SKM-1 treated with dmso at 0.1 percent for 144 hours (cell line): ENCODE data around the gene TMEM179B.
"Not testable (repeated sequence)": the region's sequence is repeated elsewhere in the genome, so short reads cannot be mapped to it uniquely, and the experiment has no call there.

Experiments
- DNase-seq: peaks from one replicate; lab custom pipeline; 2025; ENCODE audit not compliant: unreplicated experiment; lab: John Stamatoyannopoulos, UW

TMEM179B gene

DNA sequence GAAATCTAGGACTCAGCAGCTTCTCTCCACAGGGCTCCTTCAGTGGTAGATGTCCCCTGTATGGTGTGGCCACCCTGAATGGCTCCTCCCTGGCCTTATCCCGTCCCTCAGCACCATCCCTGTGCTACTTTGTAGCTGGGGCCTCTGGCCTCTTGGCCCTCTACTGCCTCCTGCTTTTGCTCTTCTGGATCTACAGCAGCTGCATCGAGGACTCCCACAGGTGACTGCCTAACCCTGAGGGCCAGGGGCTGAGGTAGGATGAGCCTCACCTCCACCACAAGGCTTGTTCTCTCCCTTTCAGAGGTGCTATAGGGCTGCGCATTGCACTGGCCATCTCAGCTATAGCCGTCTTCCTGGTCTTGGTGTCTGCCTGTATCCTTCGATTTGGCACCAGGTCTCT lies 1.8 kb downstream of the TMEM179B start:
- DNase-seq: no peak

DNA sequence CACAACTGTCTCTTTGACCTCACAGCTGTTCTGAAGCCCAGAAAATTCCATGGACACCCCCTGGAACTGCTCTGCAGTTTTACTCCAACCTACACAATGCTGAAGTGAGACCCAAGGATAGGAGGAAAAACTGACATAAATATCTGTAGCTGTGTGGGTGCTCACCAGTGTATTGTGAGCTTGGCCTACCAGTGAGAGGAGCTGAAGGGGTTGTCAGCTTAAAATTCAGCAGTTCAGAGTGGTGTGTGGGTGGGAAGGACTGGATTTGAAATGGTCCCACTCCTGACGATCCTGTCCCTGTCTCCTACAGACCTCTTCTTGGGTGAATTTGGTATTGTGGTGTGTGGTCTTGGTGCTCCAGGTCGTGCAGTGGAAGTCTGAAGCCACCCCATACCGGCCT lies 2.4 kb downstream of the TMEM179B start:
- no peak for DNase-seq

DNA sequence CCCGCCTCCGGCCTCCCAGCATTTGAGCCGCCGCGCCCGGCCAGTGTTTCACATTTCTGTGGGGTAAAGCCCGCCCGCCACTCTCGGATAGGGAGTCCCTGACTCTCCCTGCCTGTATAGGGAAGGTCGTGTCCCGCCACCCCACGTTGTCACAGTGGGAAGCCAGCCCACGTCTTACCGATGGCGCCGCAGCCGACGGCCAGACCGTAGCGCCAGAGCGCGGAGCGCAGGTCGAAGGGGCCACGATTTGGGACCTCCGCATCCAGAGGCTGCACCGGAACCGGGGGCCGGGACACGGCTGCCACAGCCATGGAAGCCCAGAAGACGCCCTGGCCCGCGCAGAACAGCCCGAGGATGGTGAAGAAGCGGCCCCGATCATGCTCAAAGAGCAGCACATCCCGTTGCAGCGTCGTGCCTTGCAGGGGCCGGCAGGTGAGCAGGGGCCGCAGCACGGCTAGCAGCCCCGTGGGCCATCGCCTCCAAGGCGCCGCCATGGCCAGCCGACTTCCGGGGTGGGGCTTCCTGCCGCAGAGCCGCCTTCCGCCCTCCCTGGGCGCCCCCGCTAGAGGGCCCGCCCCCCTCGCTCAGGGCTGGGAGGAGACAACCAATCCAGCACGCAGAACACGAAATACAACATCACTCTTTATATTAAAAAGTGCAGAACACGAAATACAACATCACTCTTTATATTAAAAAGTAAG lies 4.4 kb downstream of the TMEM179B start, which contains the start of gene TMEM223:
Gene TMEM223, minus strand, starts transcription at position 506 of the 701 bp plus-strand sequence. Its CDS starts 12 bp downstream, at position 494.
- DNase-seq: peak; percentile 76

DNA sequence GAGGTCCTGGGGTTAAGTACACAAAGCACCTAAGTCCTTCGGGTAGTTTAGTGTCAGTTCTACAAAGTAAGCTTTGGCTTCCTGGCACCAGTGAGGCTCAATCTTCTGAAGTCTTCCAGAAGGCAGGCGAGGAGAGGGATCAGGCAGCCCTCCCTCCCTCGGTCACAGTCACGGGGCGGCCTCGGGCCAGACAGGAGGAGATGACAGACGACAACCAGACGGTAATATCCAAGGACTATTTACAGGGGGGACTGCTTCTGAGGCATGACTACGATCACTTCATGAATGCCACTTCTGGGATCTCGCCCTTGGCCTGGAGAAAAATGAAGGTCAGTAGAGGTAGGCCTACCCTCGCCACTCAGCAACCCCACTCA lies 5.0 kb downstream of the TMEM179B start:
- DNase-seq: no peak

DNA sequence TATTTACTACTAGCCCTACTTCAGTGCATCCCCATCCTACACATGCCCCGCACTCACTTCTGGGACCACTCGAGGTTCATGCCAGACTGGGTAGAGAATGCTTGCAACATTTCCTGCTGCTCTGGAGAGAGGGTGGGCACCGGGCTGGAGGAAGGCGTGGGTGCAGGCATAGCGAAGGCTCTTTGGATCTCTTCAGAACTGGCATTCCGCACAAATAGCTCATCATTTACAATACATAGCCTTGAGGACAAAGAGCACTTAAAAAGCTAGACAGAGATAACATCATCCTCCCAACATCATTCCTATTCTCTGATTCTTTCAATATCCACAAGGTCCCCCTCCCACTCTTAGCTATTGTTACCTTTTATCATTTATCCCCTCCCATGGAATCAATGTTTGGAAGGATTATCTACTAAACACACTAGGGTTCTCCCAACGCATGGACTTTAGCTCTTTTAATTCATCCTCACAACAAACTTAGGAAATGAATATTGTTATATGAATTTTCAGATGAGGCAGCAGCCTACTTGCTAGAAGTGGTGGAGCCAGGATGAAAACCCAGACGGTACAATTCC lies 7.1 kb downstream of the TMEM179B start:
- no peak for DNase-seq

DNA sequence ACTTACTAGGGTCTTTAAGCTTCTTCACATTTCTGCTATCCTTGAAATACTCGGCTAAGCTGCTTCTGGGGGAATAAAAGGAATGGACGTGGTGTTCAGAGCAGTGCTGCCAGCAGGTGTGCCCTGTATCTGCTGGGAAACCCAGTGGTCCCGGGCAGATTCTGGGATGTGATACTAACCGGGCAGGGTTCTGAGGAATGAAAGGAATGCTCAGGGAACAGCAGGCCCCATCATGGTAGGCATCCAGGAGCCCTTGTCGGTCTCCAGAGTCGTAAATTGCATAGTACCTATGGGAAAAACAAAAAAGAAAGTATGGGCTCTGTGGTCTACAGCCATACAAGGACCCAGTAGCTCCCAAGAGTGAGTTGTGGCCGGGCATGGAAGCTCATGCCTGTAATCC lies 9.1 kb downstream of the TMEM179B start:
- no peak for DNase-seq

DNA sequence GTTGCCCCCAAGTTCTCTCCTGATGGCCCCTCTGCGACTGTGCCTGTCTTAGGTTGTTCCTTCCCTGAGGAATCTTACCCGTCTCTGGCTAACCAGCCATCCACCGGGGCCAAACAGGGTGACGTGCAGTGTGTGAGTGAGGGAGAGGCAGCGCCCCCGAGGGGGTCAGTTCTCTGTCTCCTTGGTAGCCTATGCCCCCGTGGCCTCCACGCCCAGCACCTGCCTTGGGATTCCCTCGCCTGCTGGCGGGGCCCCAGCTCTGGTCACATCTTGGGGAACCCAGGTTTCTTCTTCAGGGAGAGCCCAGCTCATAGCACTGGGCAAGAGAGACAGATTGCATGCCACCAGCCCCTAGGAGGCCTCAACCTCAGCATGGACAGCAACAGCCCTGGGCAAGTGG lies 12.3 kb downstream of the TMEM179B start:
- DNase-seq: no peak

DNA sequence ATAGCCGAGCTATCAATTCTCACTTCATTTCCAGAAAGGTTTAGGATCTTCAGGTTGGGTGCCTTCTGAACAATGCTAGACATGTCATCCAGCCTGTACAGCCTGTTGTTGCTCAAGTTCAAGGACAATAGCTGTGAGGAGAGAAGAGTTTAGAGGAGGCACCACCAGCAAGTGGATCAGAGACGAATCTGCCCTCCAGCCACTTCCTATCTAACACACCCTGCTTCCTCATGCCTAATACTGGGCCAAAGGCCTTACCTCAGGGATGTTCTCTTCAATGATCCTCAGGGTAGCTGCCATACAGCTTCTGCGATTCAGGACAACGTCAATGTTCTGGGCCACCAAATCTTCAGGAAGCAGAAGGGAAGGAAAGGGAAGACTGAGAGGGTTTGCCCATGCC lies 13.9 kb downstream of the TMEM179B start:
- no peak for DNase-seq

DNA sequence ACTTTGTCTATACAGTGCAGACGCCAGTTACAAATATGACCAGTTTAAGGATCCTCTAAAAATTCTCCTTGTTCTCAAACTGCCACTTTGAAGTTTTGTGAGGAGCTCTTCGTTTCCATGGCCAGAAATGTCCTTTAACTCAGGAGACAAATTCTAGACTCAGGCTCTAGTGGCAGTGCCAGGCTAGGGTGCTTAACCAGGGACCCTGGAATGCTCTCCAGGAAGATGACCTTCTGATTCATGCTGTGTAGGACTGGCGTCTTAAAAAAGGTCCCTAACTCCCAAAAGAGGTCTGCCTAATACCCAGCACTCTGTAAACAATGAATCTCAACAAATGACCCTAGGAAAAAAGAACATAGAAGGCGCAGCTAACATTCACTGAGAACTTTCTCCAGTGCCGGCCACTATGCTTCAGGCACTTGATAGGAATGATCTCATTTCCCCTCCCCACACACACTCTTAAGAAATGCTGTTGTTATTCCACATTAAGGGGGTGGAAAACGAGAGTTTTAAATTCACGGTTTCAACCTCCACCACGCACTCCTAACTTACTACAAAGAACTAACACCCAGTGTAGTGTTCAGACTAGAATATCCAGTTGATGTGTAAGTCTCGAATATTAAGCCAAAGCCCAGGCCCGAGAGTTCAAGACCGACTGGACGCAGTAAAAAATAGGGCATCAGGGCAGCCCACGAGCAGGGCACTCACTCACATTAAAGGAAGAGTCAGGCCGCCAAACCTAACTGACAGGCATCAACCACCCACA lies 17.3 kb downstream of the TMEM179B start:
- no peak for DNase-seq

DNA sequence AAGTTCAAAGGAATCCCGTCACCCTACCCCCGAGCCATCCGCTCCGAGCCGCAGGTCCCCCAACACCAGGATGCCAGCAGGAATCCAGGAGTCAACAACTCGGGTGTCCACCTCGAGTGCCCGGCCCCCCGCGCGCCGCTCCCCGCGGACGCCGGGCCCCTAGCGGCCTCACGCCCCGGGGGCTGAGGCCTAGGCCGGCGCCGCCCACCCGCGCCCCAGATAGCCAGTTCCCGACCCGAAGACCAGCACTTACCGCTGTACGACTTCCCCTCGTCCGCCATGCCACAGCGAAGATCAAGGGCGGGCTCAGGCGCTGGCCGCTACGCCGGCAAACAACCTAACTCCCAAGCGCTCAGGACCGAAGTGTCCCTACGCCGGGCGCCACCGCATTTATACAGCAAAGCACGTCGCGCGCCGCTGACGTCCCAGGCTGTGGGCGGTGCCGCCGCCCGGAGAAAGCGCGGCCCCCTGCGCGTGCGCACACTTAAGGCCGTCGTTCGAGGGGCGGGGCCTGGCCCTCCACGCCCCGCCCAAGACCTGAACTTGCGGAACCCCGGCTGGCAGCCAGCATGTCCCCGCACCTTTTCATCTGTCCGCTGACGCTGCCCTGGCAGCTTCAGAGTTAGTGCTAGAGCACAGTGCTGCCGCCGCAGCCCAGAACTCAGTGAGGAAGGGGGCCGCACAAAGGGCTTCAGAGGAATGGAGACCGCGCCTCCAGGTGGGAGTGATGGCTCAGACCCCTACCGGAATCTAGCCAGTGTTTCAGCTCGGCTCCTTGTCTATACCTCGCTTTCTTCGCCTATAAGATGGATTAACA lies 18.1 kb downstream of the TMEM179B start, which contains the start of gene NXF1:
Gene NXF1, minus strand, starts transcription at position 365 of the 817 bp plus-strand sequence. Its CDS starts 84 bp downstream, at position 281.
- DNase-seq: peak; percentile 92

DNA sequence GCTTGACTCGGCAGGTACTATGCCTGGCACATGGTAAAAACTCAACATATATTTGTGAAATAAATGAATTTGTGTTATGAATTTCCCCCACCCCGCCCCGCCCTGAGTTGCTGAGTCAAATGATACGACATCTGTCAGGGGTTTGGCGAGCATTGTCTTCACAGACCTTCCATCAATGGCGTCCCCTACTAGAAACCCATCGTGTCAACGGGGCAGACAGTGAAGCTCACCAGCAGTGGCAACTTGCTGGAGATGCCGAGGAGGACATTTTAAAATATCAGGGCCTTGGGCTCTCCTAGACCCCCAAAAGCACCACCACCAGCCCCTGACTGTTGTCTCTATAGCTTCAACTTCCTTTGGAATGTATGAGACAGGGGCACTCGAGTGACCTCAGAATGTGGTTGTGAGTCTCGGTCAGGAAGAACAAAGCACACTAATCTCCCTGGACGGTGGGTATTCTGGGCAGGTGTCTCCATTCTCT lies 18.8 kb downstream of the TMEM179B start:
- no peak for DNase-seq

DNA sequence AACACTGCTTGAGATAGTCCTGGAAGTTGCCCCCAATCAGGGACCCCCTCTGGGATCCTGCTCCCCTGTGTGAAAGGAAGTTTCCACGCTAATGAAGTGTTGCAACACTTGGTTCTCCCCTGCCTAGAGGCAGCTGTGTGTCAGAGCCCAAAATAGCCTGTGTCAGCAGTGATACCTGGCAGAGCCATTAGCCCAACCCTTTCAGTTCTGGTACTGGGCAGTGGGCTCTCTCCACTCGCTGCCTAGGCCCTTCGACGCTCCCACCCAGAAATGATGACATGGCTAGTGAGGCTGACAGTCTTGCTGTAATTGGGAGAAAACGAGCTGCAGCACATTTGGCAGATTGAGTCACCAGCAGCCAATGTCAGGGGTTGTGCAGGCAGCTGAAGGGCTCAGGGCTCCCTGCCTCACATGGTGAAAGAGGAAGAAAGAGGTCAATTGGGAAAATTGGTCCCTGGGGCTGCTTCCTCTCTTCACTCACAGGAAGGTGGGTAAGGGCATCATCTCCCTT lies 19.5 kb downstream of the TMEM179B start:
- peak; percentile 85 for DNase-seq

DNA sequence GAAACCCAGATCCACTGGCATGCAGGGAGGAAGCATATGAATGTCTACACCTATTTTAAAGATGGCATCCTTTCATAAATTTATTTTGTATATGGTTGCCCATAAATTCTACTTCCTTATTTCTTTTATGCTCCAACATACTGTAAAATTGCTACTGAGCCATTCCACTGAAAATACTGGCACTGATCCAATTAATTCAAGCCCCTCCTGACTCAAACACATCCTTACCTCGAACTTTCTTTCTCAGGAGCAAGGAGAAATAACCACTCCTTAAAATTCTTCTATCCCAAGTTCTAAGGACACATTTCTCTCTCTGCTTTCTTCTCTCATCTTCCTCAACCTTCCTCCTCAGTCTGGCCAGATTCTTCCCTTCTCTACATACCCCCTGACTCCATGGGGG lies 23.5 kb downstream of the TMEM179B start:
- DNase-seq: no peak

DNA sequence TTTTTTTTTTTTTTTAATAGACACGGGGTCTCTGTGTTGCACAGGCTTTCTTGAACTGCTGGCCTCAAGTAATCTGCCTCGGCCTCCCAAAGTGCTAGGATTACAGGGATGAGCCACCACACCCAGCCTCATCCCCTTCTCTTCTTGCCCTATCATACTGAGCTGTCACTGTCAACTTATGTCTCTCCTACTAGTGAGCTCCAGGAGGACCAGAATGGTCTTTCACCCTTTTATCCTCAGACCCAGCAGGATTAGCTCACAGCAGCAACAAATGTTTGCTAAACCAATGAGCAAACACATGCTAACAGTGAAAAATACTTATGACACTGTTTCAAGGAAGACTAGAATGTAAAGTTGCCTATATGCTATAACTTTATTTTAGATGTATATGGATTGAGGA lies 24.5 kb downstream of the TMEM179B start:
- DNase-seq: no peak

DNA sequence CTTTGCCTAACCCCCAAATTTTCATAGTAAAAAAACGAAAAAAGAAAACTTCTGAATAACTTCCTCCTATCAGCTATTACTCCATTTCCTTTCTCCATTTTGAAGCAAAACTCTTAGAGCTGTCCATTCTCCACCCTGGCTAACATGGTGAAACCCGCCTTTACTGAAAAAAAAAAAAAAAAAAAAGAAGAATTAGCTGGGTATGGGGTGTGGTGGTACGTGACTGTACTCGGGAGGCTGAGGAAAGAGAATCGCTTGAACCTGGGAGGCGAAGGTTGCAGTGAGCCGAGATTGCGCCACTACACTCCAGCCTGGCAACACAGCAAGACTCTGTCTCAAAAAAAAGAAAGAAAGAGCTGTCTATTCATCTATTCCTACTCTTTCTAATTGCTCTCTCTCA lies 29.4 kb downstream of the TMEM179B start:
- DNase-seq: peak; percentile 79

DNA sequence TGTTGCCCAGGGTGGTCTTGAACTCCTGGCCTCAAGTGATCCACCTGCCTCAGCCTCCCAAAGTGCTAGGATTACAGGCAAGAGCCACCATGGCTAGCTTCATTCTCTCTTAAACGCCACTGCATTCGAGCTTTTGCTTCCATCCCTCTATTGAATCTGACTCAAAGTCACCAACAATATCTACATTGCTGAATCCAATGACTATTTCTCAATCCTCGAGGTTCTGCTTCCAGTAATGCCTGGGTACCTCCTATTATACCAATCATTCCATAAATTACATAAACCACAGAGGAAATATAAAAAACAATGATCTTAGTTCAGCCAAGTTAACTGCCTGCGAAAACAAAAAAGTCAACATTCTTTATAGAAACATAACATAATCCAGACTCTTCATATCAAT lies 29.9 kb downstream of the TMEM179B start:
- no peak for DNase-seq

DNA sequence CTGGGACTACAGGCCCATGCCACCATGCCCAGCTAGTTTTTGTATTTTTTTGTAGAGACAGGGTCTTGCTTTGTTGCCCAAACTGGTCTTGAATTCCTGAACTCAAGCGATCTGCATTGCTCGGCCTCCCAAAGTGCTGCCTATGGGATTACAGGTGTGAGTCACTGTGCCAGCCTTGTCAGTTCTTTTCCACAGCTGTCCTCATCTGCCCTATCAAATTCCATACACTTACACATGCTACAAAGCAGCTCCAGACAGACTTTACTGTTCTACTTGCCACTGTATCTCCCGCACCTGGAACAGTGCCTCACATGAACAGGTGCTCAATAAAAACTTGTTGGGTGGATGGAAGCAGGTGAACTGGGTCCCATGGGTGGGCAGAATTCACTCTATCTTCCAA lies 36.5 kb downstream of the TMEM179B start:
- DNase-seq: no peak

DNA sequence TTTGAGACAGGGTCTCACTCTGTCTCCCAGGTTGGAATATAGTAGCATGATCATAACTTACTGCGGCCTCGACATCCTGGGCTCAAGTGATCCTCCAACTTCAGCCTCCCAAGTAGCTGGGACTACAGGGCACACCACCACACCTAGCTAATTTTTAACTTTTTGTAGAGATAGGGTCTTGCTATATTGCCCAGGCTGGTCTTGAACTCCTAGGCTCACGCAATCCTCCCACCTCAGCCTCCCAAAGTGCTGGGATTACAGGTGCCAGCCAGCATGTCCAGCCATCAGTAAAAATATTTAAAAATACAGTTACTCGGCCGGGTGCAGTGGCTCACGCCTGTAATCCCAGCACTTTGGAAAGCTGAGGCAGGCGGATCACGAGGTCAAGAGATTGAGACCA lies 40.9 kb downstream of the TMEM179B start:
- DNase-seq: not testable (repeated sequence)

DNA sequence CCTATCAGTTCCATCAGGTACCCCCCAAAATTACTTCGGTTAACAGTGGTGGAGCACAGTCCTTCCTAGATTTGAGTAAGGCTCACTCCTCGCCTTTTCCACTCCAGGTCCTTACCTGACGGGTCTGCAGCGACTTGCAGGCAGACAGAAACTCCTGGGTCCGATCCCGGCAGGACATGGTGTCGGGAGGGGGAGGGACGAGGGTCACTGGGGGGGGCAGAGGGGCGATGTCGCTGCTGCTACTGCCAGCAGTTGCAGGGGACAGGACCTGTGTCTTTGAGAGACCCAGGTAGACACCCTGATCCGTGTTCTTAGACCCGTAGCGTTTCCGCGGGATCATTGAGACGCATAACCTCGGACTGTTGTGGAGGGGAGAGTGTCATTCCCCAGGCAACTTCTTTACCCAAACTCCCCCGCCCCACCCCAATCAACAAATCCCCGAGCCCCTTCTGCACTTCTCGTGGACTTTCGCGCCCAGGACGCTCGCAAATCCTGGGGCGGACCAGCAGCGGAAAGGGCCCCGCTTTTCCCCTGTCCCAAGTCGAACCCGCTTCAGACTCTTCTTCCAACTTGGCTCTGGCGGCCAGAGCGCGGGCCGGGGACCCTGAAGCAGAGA lies 43.8 kb downstream of the TMEM179B start:
- no peak for DNase-seq

DNA sequence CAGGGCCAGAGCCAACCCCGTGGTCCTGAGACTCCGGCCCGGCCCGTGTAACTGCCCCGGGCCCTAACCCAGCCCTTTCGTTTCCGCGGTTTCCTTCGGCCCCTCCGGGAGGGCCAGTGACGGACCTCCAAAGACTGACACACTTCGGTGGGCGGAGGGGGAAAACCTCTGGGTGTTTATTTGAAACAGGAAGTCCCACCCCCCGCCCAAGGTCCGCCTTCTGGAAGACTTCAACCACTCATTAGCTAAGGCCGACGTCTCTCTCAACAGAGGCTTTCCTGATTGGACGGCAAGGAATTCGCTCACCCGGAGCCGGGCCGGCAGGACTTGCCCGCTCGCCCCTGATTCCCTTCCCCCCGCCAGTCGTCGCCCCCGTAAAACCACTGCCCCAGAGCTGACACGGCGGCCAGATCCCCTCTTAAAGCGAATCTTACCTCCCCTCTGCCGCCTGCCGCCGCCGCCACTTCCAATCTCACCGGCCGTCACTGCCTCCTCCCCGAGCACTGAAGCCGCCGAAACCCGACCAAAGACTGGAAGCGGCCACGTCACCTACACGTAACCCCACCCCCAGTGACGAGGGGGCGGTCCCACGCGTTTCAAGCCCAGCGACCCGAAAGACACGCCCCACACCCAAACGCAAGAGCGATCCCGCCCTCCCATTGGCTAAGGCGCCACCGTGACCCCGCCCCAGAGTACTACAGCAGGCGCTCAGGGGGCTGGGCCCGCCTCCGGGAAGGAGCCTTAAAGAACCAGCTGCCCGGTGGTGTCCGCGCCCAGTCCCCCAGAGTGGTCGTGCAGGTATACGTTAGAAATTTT lies 44.5 kb downstream of the TMEM179B start, which contains the start of gene STX5:
Gene STX5, minus strand, starts transcription at position 532 of the 816 bp plus-strand sequence. CDS start 808 bp downstream, outside the sequence.
- DNase-seq: peak; percentile 93
